MG63 (cell line): ENCODE results near the gene NUMA1. TPM values are rescaled to one million over a fixed set of nuclear protein-coding genes. Genes with fewer than 3 reads are reported as not detected.
A peak's percentile ranks its signal among the peaks of the same experiment; 100 is the strongest.

Experiments used
- DNase-seq: peaks from one replicate; pipeline ENCODE4 v3.0.0-alpha.2; 2020
- H3K27me3 ChIP-seq: fragments of 250-450 bp; sonication (Bioruptor Pico); 2 replicates; pipeline ENCODE4 v1.5.1; 2020; ENCODE audit warnings: mild to moderate bottlenecking, moderate library complexity
- H3K36me3 ChIP-seq: fragments of 250-450 bp; sonication (Bioruptor Pico); 2 replicates; pipeline ENCODE4 v1.5.1; 2020; ENCODE audit warnings: mild to moderate bottlenecking, moderate library complexity
- H3K4me3 ChIP-seq: fragments of 250-450 bp; sonication (Bioruptor Pico); 2 replicates; pipeline ENCODE4 v1.5.1; 2020; ENCODE audit warnings: mild to moderate bottlenecking, moderate library complexity
- H3K9me3 ChIP-seq: fragments of 250-450 bp; sonication (Bioruptor Pico); 2 replicates; pipeline ENCODE4 v1.5.1; 2020; ENCODE audit warnings: mild to moderate bottlenecking, moderate library complexity
- total RNA-seq: library from RNA; depleted of rRNA; stranded (reverse); fragments of >200 nt; shearing (Covaris generic); gene quantifications from 2 replicates; pipeline ENCODE4 v1.2.3, GENCODE V29; 2014; ENCODE audit warnings: low replicate concordance; rRNA removed

Gene NUMA1
- total RNA-seq, 1 experiment from 2014 or later, result 158 TPM

- peaks cover 10% of the 10 kb centered on the region for H3K36me3 ChIP-seq
- DNase-seq, result no peak
- H3K9me3 ChIP-seq, result no peaks in the 10 kb centered on the region
Measured at GRCh38 chr11:71986131-71986530, 94.2 kb downstream of the NUMA1 start.

GRCh38 chr11:71979602-71980001 is 100.7 kb downstream of the NUMA1 start:
- Histone ChIP-seq H3K36me3 (peaks cover 21% of the 10 kb centered on the region), H3K4me3 (no peak overlapping the region), H3K9me3 (no peaks in the 10 kb centered on the region), H3K27me3 (no peaks in the 10 kb centered on the region)
- DNase-seq, result no peak

More at GRCh38 chr11:71986131-71986530, 94.2 kb downstream of the NUMA1 start:
- Histone ChIP-seq H3K27me3 (no peaks in the 10 kb centered on the region), H3K4me3 (no peak overlapping the region)

GRCh38 chr11:71979094-71979493 is 101.2 kb downstream of the NUMA1 start:
- DNase-seq, result no peak
- peaks cover 21% of the 10 kb centered on the region for H3K36me3 ChIP-seq
- H3K27me3 ChIP-seq, result no peaks in the 10 kb centered on the region
- H3K4me3 ChIP-seq, result no peak overlapping the region
- H3K9me3 ChIP-seq, result no peaks in the 10 kb centered on the region

DNA sequence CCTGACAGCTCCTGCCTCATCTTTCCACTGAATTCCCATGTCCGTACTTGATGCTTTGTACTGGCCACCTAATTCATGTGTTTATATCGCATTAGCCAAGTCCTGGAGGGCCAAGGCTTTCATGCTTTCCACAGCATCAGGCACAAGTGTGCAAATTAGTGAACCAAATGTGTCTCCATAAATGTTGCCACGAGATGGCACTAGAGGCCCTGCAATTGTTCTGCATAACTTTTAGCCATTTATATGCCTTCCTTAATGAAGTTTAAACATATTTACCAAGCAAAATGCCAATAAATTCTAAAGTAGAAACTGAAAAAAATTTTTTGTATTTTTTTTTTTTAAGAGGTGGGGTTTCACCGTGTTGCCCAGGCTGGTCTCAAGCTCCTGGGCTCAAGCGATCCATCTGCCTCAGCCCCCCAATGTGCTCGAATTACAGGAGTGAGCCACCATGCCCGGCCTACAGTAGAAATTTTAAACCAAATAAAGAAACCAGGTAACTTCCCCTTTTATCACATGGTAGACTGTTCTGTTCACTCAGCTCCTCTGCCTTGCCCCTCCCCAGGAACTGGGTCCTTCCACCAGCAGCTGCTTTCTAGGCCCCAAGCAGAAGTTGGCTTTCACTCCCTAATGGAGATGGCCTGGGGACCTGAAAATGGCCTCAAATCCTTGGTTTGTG is 102.5 kb downstream of the NUMA1 start:
- no peaks in the 10 kb centered on the region for H3K27me3 ChIP-seq
- H3K9me3 ChIP-seq, result no peaks in the 10 kb centered on the region
- DNase-seq, result peak; percentile 31
- no peak overlapping the region for H3K4me3 ChIP-seq
- H3K36me3 ChIP-seq, result peaks cover 16% of the 10 kb centered on the region

DNA sequence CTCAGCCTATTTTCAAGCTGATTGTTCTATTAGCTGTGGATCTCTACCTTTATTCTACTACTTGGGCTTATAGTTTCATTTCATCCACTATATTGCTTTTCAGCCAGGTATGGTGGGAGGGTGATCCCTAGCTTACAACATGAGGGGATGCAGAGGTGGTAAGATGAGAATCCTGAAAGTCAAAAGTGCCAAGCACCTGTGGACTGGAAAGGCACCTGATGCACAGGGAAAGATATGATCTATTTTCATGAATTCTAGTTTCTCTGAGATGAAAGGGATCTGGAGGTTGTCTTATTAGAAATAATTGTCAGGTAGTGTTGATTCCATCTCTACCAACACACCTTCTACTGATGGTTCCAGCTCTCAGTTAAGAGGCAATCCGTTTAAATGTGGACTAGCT is 103.3 kb downstream of the NUMA1 start:
- DNase-seq, result no peak
- H3K36me3 ChIP-seq, result peaks cover 16% of the 10 kb centered on the region
- no peaks in the 10 kb centered on the region for H3K9me3 ChIP-seq
- no peak overlapping the region for H3K4me3 ChIP-seq
- no peaks in the 10 kb centered on the region for H3K27me3 ChIP-seq

DNA sequence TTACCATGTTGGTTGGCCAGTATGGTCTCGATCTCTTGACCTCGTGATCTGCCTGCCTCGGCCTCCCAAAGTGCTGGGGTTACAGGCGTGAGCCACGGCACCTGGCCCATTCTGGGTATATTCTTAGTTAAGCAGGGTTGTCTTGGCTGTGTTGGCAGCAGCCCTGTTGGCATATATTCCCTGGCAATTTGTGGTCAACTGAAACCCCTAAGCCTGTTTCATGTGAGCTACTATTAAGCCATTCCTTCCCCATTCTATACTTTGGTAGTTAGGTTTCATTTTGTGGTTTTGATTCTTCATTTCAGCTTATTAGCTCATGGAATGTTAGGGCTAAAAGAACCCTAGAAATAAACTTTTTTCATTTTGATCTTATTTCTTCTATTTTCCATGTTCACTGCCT is 103.8 kb downstream of the NUMA1 start:
- no peak overlapping the region for H3K4me3 ChIP-seq

GRCh38 chr11:71971680-71972079 is 108.7 kb downstream of the NUMA1 start:
- no peak overlapping the region for H3K4me3 ChIP-seq
- H3K9me3 ChIP-seq, result no peaks in the 10 kb centered on the region
- H3K36me3 ChIP-seq, result peaks cover 19% of the 10 kb centered on the region
- H3K27me3 ChIP-seq, result no peaks in the 10 kb centered on the region
- no peak for DNase-seq

More for the DNA sequence above, 103.8 kb downstream of the NUMA1 start:
- Histone ChIP-seq H3K9me3 (no peaks in the 10 kb centered on the region), H3K27me3 (no peaks in the 10 kb centered on the region), H3K36me3 (peaks cover 16% of the 10 kb centered on the region)
- no peak for DNase-seq

GRCh38 chr11:71964641-71965040 is 115.7 kb downstream of the NUMA1 start:
- DNase-seq, result no peak
- peaks cover 9% of the 10 kb centered on the region for H3K9me3 ChIP-seq
- no peaks in the 10 kb centered on the region for H3K27me3 ChIP-seq
- peaks cover 47% of the 10 kb centered on the region for H3K36me3 ChIP-seq
- H3K4me3 ChIP-seq, result no peak overlapping the region

DNA sequence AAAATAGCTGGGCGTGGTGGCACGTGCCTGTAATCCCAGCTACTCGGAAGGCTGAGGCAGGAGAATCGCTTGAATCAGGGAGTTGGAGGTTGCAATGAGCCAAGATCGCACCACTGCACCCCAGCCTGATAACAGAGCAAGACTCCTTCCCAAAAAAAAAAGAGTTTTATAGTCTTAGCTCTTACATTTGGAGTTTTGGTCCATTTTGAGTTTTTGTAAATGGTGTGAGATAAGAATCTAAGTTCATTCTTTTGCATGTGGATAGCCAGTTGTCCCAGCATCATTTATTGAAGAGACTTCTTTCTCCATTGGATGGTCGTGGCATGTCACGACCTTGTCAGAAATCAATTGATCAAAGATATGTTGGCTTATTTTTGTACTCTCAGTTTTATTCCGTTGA is 116.9 kb downstream of the NUMA1 start:
- Histone ChIP-seq H3K36me3 (peaks cover 42% of the 10 kb centered on the region), H3K4me3 (no peak overlapping the region), H3K9me3 (peaks cover 9% of the 10 kb centered on the region), H3K27me3 (no peaks in the 10 kb centered on the region)
- DNase-seq, result no peak

DNA sequence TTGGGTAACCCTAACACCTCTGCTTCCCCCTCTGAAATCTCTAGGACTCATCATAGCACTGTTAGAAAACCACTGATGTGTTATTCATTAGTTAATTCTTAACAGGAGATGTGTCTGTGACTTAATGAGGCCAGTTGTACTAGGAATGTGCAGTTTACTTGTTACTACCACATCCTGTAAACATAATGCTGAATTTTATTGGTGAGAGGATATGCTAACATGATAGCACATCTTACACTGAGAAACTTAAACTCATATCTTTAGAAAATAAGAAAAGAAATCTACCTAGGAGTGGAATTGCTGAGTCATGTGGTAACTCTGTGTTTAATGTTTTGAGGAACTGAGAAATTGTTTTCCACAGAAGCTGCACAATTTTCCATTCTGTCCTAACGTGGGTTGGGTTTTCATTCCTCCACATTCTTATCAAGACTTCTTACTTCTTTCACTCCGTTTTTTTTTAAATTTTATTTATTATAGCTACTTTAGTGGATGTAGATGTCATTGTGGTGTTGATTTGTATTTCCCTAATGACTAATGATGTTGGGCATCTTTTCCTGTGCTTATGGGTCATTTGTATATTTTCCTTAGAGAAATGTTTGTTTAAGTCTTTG is 117.8 kb downstream of the NUMA1 start:
- no peak for DNase-seq
- Histone ChIP-seq H3K9me3 (peaks cover 9% of the 10 kb centered on the region), H3K36me3 (peaks cover 36% of the 10 kb centered on the region), H3K27me3 (no peaks in the 10 kb centered on the region), H3K4me3 (no peak overlapping the region)

- peaks cover 2% of the 10 kb centered on the region for H3K9me3 ChIP-seq
- H3K36me3 ChIP-seq, result peaks cover 16% of the 10 kb centered on the region
- H3K27me3 ChIP-seq, result no peaks in the 10 kb centered on the region
- DNase-seq, result no peak
- no peak overlapping the region for H3K4me3 ChIP-seq
Measured at GRCh38 chr11:71955898-71956456, 124.4 kb downstream of the NUMA1 start.

Other genes starting within 250 kb of the NUMA1 start
- not detected in 2 replicates for gene DEFB108B, start 247.3 kb downstream of the NUMA1 start, total RNA-seq
- not detected in 2 replicates for gene DEFB131B, start 202.1 kb downstream of the NUMA1 start, total RNA-seq
- 4.8 and 7.7 TPM in 2 replicates for gene XNDC1N, start 151.9 kb downstream of the NUMA1 start, total RNA-seq
- 24.2 and 36.2 TPM in 2 replicates for gene RNF121, start 151.5 kb downstream of the NUMA1 start, total RNA-seq
- 1.0 TPM in 1 of 2 replicates, not detected in the other for gene IL18BP, start 81.6 kb downstream of the NUMA1 start, total RNA-seq
- gene LRRC51, start 308 bp upstream of the NUMA1 start, total RNA-seq, result 11.6 and 17.4 TPM in 2 replicates
- gene LAMTOR1, start 22.8 kb upstream of the NUMA1 start, total RNA-seq, result 89.9 and 130 TPM in 2 replicates
- gene TOMT, start 25.4 kb upstream of the NUMA1 start, total RNA-seq, result not detected in 2 replicates
- gene ANAPC15, start 32.2 kb upstream of the NUMA1 start, total RNA-seq, result 54.0 and 124 TPM in 2 replicates
- gene FOLR3, start 55.2 kb upstream of the NUMA1 start, total RNA-seq, result 1.1 and 4.5 TPM in 2 replicates
- gene FOLR1, start 111.6 kb upstream of the NUMA1 start, total RNA-seq, result 0.23 and 3.0 TPM in 2 replicates
- gene FOLR2, start 136.3 kb upstream of the NUMA1 start, total RNA-seq, result not detected in 2 replicates
- gene INPPL1, start 144.2 kb upstream of the NUMA1 start, total RNA-seq, result 25.6 and 51.8 TPM in 2 replicates
- gene PHOX2A, start 163.6 kb upstream of the NUMA1 start, total RNA-seq, result not detected in 2 replicates